SK-N-SH treated with all-trans-retinoic acid at 6 μM for 48 hours (cell line): ENCODE results near the gene DHRS3.
A peak's percentile ranks its signal among the peaks of the same experiment; 100 is the strongest.

Experiments
- ATAC-seq: fragments of 200-7000 bp; cut with Tn5 transposase; 3 replicates; pipeline ENCODE4 v1.9.1; 2020; ENCODE audit warnings: mild to moderate bottlenecking, moderate library complexity
- ARNTL ChIP-seq: fragments of 450-650 bp; formaldehyde crosslinking; IDR thresholded peaks from 2 replicates; pipeline ENCODE4 v1.5.0; 2020; ENCODE audit warnings: low read depth, mild to moderate bottlenecking, moderate library complexity, borderline replicate concordance
- CSDC2 ChIP-seq: fragments of 250-450 bp; sonication (Bioruptor Pico); IDR thresholded peaks from 2 replicates; pipeline ENCODE4 v1.5.0; 2020; ENCODE audit warnings: mild to moderate bottlenecking, moderate library complexity
- ESRRG ChIP-seq: fragments of 250-450 bp; sonication (Bioruptor Pico); IDR thresholded peaks from 2 replicates; pipeline ENCODE4 v1.6.1; 2021; ENCODE audit warnings: mild to moderate bottlenecking
- GLIS3 ChIP-seq: fragments of 250-450 bp; sonication (Bioruptor Pico); IDR thresholded peaks from 2 replicates; pipeline ENCODE4 v1.5.0; 2020; ENCODE audit warnings: mild to moderate bottlenecking, moderate library complexity
- ISL1 ChIP-seq: fragments of 250-450 bp; sonication (Bioruptor Pico); IDR thresholded peaks from 2 replicates; pipeline ENCODE4 v2.1.2; 2022; ENCODE audit warnings: mild to moderate bottlenecking, moderate library complexity
- OSR1 ChIP-seq: fragments of 250-450 bp; sonication (Bioruptor Pico); IDR thresholded peaks from 2 replicates; pipeline ENCODE4 v1.8.0; 2022; ENCODE audit warnings: moderate library complexity, mild to moderate bottlenecking, inconsistent platforms
- PPARA ChIP-seq: fragments of 250-450 bp; sonication (Bioruptor Pico); IDR thresholded peaks from 2 replicates; pipeline ENCODE4 v1.5.0; 2020; ENCODE audit warnings: mild to moderate bottlenecking, borderline replicate concordance
- RARB ChIP-seq: fragments of 250-450 bp; sonication (Bioruptor Pico); IDR thresholded peaks from 2 replicates; pipeline ENCODE4 v1.8.0; 2021; ENCODE audit warnings: mild to moderate bottlenecking, moderate library complexity
- TOX ChIP-seq: fragments of 250-450 bp; sonication (Bioruptor Pico); IDR thresholded peaks from 2 replicates; pipeline ENCODE4 v1.8.0; 2021; ENCODE audit warnings: mild to moderate bottlenecking, moderate library complexity, borderline replicate concordance
- ZC3H10 ChIP-seq: fragments of 250-450 bp; sonication (Bioruptor Pico); IDR thresholded peaks from 2 replicates; pipeline ENCODE4 v1.5.1; 2021; ENCODE audit warnings: mild to moderate bottlenecking, moderate library complexity
- ZFP3 ChIP-seq: fragments of 250-450 bp; sonication (Bioruptor Pico); IDR thresholded peaks from 2 replicates; pipeline ENCODE4 v1.5.0; 2020; ENCODE audit warnings: mild to moderate bottlenecking, moderate library complexity
- ZFP30 ChIP-seq: fragments of 450-650 bp; formaldehyde crosslinking; IDR thresholded peaks from 2 replicates; pipeline ENCODE4 v1.5.0; 2022; ENCODE audit warnings: mild to moderate bottlenecking, moderate library complexity
- ZNF70 ChIP-seq: fragments of 450-650 bp; formaldehyde crosslinking; IDR thresholded peaks from 2 replicates; pipeline ENCODE4 v1.5.0; 2020; ENCODE audit warnings: mild to moderate bottlenecking, moderate library complexity
- ZNF8 ChIP-seq: fragments of 450-650 bp; formaldehyde crosslinking; IDR thresholded peaks from 2 replicates; pipeline ENCODE4 v1.5.0; 2020; ENCODE audit warnings: mild to moderate bottlenecking, moderate library complexity
- TF ChIP-seq, protein P1 (sequence below): fragments of 250-450 bp; sonication (Bioruptor Pico); IDR thresholded peaks from 2 replicates; pipeline ENCODE4 v1.5.1; 2020; ENCODE audit warnings: low read depth, mild to moderate bottlenecking, moderate library complexity
- TF ChIP-seq, protein P2 (sequence below): fragments of 250-450 bp; sonication (Bioruptor Pico); IDR thresholded peaks from 2 replicates; pipeline ENCODE4 v1.5.1; 2021; ENCODE audit warnings: mild to moderate bottlenecking, moderate library complexity
- TF ChIP-seq, protein P3 (sequence below): fragments of 250-450 bp; sonication (Bioruptor Pico); IDR thresholded peaks from 2 replicates; pipeline ENCODE4 v1.8.0; 2020; ENCODE audit warnings: mild to moderate bottlenecking, moderate library complexity, borderline replicate concordance

Gene DHRS3

DNA sequence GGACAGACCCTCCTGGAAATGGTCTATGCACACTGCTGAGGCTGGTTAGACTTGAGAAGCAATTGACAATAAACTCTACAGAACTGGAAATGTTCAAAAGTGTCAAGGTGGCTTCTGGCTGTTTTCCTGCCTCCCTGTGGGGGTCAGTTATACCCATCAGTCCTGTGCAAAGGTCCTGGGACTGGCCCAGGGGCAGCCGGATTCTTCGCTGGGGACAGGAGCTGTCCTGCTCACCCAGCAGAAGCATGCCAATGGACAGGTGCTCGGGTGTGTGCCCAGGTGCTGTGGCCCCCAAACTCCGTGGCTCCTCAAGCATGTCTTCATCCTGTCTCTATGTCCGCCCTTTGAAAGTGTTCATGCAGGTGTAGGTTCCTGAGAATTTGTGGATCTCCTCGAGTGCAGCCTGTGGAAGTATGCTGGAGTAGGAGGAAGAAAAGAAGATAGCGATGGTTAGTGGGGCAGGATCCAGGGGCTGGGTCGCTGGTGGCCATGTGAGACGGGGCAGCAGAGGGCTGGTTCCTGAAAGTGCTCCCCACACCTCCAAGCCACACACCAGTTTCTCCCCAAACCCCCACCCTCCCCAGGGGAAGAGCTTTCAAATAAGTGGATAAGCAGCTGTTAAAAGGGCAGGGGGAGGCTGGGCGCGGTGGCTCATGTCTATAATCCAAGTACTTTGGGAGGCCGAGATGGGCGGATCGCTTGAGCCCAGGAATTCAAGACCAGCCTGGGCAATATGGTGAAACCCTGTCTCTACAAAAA, 49.8 kb downstream of the DHRS3 start:
- TF ChIP-seq GLIS3 = peak; percentile 2; the same call in 1 of the 2 replicates
- TF ChIP-seq, protein P1, sequence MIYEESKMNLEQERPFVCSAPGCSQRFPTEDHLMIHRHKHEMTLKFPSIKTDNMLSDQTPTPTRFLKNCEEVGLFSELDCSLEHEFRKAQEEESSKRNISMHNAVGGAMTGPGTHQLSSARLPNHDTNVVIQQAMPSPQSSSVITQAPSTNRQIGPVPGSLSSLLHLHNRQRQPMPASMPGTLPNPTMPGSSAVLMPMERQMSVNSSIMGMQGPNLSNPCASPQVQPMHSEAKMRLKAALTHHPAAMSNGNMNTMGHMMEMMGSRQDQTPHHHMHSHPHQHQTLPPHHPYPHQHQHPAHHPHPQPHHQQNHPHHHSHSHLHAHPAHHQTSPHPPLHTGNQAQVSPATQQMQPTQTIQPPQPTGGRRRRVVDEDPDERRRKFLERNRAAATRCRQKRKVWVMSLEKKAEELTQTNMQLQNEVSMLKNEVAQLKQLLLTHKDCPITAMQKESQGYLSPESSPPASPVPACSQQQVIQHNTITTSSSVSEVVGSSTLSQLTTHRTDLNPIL (CRISPR knock-in tag) = no peak
- ATAC-seq = no peak

DNA sequence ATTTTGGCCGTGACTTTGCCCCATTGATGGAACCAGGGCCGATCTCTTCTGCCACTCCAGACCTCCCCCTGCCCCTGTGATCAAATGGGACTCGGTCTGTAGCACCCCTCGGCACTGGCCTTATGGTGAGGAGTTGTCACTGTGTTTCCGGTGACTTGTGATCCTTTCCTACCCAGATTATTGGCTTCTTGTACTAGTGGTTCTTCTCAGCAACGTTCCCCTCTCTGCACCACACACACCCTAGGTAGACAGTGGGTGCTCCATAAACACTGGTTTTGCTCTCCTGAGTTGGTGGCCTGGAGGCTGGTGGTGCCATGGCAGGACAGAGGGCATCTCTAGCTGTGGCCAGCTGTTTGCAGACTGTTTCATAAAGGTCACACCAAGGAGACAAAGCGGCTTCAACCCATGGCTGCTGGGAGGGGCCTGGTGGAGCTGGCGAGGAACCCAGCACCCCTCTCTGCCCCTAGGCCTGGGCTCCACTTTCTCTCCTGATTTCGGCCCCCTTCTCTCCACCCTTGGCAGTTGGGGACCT, 50.7 kb downstream of the DHRS3 start:
- ATAC-seq = no peak
- no peak for TF ChIP-seq OSR1
- TF ChIP-seq TOX = peak; percentile 65; the same call in 1 of the 2 replicates
- TF ChIP-seq ZC3H10 (CRISPR knock-in tag) = 0 out of 2 replicates have a peak, but pooled peaks have one; percentile 23
- TF ChIP-seq CSDC2 (CRISPR knock-in tag) = peak; percentile 7; the same call in 1 of the 2 replicates
- TF ChIP-seq ZFP3 (CRISPR knock-in tag) = 0 out of 2 replicates have a peak, but pooled peaks have one; percentile 8
- no peak for TF ChIP-seq ZNF8 (CRISPR knock-in tag)
- TF ChIP-seq, protein P2, sequence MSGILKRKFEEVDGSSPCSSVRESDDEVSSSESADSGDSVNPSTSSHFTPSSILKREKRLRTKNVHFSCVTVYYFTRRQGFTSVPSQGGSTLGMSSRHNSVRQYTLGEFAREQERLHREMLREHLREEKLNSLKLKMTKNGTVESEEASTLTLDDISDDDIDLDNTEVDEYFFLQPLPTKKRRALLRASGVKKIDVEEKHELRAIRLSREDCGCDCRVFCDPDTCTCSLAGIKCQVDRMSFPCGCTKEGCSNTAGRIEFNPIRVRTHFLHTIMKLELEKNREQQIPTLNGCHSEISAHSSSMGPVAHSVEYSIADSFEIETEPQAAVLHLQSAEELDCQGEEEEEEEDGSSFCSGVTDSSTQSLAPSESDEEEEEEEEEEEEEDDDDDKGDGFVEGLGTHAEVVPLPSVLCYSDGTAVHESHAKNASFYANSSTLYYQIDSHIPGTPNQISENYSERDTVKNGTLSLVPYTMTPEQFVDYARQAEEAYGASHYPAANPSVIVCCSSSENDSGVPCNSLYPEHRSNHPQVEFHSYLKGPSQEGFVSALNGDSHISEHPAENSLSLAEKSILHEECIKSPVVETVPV (CRISPR knock-in tag) = no peak
- TF ChIP-seq RARB (CRISPR knock-in tag) = peak; percentile 82; the same call in 1 of the 2 replicates

DNA sequence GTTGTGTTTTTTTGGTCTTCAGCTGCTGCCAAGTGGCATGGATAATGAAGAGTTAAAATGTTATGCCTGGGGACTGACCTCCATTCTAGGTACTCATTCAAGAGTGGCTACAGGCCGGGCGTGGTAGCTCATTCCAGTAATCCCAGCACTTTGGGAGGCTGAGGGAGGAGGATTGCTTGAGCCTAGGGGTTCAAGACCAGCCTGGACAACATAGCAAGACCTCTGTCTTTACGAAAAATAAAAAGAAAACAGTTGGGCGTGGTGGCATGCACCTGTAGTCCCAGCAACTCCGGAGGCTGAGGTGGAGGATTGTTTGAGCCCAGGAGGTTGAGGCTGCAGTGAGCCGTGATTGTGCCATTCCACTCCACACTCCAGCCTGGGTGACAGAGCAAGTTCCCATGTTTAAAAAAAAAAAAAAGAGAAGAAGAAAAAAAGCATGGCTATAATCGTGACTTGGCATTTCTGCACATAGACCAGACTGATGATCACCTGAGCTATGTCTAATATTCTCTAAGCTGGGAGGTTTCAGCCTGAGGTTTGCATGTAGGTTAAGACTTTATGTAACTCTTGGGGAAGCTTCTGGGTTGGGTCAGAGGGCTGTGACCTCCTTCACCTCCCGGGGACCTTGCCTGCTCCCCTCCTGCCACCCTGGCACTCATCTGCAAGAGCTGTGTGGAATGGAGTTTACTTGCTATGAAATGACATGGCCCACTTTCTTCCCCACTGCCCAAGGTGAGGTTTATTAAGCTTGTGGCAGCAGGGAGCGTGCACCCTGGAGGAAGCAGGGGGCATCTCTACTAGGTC, 51.3 kb downstream of the DHRS3 start:
- 0 out of 2 replicates have a peak, but pooled peaks have one; percentile 17 for TF ChIP-seq ZFP30 (CRISPR knock-in tag)
- TF ChIP-seq ARNTL (CRISPR knock-in tag) = no peak
- no peak for TF ChIP-seq CSDC2 (CRISPR knock-in tag)
- peak; percentile 81 for TF ChIP-seq ZC3H10 (CRISPR knock-in tag)
- TF ChIP-seq, protein P3, sequence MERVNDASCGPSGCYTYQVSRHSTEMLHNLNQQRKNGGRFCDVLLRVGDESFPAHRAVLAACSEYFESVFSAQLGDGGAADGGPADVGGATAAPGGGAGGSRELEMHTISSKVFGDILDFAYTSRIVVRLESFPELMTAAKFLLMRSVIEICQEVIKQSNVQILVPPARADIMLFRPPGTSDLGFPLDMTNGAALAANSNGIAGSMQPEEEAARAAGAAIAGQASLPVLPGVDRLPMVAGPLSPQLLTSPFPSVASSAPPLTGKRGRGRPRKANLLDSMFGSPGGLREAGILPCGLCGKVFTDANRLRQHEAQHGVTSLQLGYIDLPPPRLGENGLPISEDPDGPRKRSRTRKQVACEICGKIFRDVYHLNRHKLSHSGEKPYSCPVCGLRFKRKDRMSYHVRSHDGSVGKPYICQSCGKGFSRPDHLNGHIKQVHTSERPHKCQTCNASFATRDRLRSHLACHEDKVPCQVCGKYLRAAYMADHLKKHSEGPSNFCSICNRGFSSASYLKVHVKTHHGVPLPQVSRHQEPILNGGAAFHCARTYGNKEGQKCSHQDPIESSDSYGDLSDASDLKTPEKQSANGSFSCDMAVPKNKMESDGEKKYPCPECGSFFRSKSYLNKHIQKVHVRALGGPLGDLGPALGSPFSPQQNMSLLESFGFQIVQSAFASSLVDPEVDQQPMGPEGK (CRISPR knock-in tag) = peak; percentile 90
- TF ChIP-seq TOX = peak; percentile 39
- peak; percentile 33; the same call in 1 of the 2 replicates for TF ChIP-seq ESRRG (CRISPR knock-in tag)
- TF ChIP-seq, all 23 proteins: peak for 5
- no peak; the same call in 2 of the 3 replicates for ATAC-seq

DNA sequence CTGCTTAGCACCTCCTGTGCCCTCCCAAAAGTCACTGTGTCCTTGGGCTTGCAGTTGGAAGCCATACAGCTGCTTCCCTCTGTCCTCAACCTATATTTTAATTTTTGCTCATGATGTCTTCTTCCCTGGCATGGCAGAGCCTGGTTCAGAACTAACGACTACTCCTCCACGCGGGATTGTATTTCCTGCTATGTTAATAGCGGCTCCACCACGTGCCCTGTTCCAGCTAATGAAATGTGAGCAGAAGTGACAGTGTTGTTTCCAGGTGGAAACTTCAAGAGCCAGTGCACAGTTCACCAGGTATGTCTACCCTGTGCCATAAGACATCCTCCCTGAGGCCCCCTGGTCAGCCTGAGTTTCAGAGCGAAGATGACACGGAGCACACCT, 52.1 kb downstream of the DHRS3 start:
- TF ChIP-seq ZNF70 (CRISPR knock-in tag) (no peak), ZFP3 (CRISPR knock-in tag) (no peak), RARB (CRISPR knock-in tag) (no peak), ZC3H10 (CRISPR knock-in tag) (no peak; the same call in 1 of the 2 replicates), PPARA (no peak), ISL1 (CRISPR knock-in tag) (no peak)
- TF ChIP-seq, protein P1 (CRISPR knock-in tag) = no peak
- ATAC-seq = peak; percentile 22; the same call in 2 of the 3 replicates
